Measurements from ENCODE around the gene MAN1A2.

Gene MAN1A2

GRCh38 chr1:117372863-117373412 lies 5.7 kb downstream of the MAN1A2 start:
- H3K27ac ChIP-seq: no peak overlapping the region
- TF ChIP-seq CTCF (conservative IDR thresholded peaks at IDR 0.05): no peak

GRCh38 chr1:117373932-117374331 lies 6.7 kb downstream of the MAN1A2 start:
- no peak overlapping the region for H3K27ac ChIP-seq
- TF ChIP-seq CTCF (conservative IDR thresholded peaks at IDR 0.05): no peak

GRCh38 chr1:117375327-117375726 lies 8.1 kb downstream of the MAN1A2 start:
- TF ChIP-seq CTCF (conservative IDR thresholded peaks at IDR 0.05): no peak
- H3K27ac ChIP-seq: no peak overlapping the region

GRCh38 chr1:117387060-117387633 lies 19.9 kb downstream of the MAN1A2 start:
- H3K27ac ChIP-seq: no peak overlapping the region
- TF ChIP-seq CTCF (conservative IDR thresholded peaks at IDR 0.05): no peak

- no peak overlapping the region for H3K27ac ChIP-seq
- no peak for TF ChIP-seq CTCF (conservative IDR thresholded peaks at IDR 0.05)
These were observed 21.1 kb downstream of the MAN1A2 start for GRCh38 chr1:117388328-117388727.

- no peak for TF ChIP-seq CTCF (conservative IDR thresholded peaks at IDR 0.05)
- H3K27ac ChIP-seq: no peak overlapping the region
These were observed 22.0 kb downstream of the MAN1A2 start for GRCh38 chr1:117389284-117389683.

- TF ChIP-seq CTCF (conservative IDR thresholded peaks at IDR 0.05): no peak
- H3K27ac ChIP-seq: no peak overlapping the region
These were observed 22.5 kb downstream of the MAN1A2 start for GRCh38 chr1:117389779-117390178.
